PFSK-1 (cell line): ENCODE results near the gene SPOCD1.

Experiments
- FOXP2 ChIP-seq: optimal IDR thresholded peaks from 2 replicates; pipeline ENCODE3; 2011; ENCODE audit warnings: borderline replicate concordance, control low read depth, inconsistent platforms; ENCODE audit not compliant: insufficient read depth; ENCODE audit errors: extremely low read length, extremely low read depth
- POLR2AphosphoS5 ChIP-seq: IDR thresholded peaks from 2 replicates; pipeline ENCODE4 v1.6.1; 2012; ENCODE audit warnings: low read depth, mild to moderate bottlenecking, control low read depth, low read length, moderate library complexity
- REST ChIP-seq, 2 experiments: IDR thresholded peaks; 2 replicates each; pipeline versions ENCODE4 v1.6.1 to v1.8.0; 2011 to 2012; ENCODE audit warnings: low read depth in 2 of 2, low read length in 2 of 2, control low read depth in 1 of 2, inconsistent platforms in 1 of 2, mild to moderate bottlenecking in 1 of 2, moderate library complexity in 1 of 2; ENCODE audit not compliant: insufficient read depth in 1 of 2
- SIN3A ChIP-seq: IDR thresholded peaks from 2 replicates; pipeline ENCODE4 v1.6.1; 2012; ENCODE audit warnings: mild to moderate bottlenecking, low read length, moderate library complexity, borderline replicate concordance; ENCODE audit not compliant: insufficient read depth
- TAF1 ChIP-seq: IDR thresholded peaks from 2 replicates; pipeline ENCODE4 v1.6.1; 2012; ENCODE audit warnings: low read length, control low read depth, borderline replicate concordance; ENCODE audit not compliant: insufficient read depth

The SPOCD1 gene

DNA sequence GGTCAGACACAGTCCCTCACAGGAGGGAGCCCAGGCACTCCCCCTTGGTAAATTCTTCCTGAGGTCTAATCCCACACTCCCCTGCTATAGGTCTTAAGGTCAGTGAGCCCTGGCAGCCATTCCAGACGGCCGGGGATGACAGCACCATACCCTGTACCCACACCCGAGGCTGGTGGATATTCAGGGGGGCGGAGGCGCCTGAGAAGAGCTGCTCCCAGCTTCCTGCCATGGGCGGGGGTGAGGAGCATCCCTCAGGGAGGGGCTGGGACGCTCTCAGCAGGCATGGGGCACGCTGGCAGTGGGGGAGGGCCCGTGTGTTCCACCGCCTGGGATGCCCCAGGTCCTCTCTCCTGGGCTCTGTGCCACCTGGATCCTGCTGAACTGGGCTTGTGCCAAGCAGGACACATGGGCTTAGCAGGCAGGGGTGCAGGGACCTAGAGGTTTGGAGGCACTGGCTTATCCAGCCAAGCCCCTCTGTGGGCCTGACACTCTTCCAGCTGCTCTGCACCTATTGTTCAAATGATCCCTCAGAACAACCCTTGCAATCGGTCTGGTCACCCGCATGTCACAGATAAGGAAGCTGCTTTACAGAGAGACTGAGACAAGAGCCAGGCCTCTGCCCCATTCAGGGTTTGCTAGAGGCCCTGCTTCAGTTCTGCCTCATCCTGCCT lies 46.0 kb downstream of the SPOCD1 start:
- no peak for TF ChIP-seq POLR2AphosphoS5

- TF ChIP-seq TAF1 (no peak), REST (IDR thresholded peaks at IDR 0.05; ENCODE audit: insufficient read depth in 1 of 2, low read depth in 2 of 2, low read length in 2 of 2) (no peak), FOXP2 (no peak), POLR2AphosphoS5 (no peak), SIN3A (no peak)
These were observed 46.7 kb downstream of the SPOCD1 start for GRCh38 chr1:31768939-31769704.

DNA sequence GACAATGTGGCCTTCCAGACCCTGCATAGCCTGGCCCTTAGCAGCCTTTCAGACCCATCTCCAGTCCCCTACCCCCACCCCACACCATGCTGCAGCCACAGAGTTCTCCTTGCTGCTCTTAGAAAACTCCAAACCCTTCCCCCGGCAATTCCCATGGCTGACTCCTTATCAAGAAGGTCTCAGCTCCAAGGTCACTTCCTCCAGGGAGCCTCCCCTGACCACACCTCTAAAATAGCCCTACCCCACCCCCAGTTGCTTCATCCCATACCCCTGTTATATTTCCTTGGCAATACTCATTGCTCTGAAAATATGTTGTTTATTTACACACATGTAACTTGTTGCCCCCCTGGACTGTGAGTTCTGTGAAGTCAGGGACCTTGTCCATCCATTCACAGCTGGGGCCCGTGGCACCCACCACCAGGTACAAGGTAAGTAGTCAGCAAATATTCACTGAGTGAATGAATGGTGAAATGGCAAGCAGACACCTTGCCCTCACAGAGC lies 47.4 kb downstream of the SPOCD1 start:
- TF ChIP-seq SIN3A (no peak), TAF1 (no peak), REST (IDR thresholded peaks at IDR 0.05; ENCODE audit: insufficient read depth in 1 of 2, low read depth in 2 of 2, low read length in 2 of 2) (no peak), POLR2AphosphoS5 (no peak), FOXP2 (no peak)

GRCh38 chr1:31767225-31767624 lies 48.6 kb downstream of the SPOCD1 start:
- no peak for TF ChIP-seq SIN3A

DNA sequence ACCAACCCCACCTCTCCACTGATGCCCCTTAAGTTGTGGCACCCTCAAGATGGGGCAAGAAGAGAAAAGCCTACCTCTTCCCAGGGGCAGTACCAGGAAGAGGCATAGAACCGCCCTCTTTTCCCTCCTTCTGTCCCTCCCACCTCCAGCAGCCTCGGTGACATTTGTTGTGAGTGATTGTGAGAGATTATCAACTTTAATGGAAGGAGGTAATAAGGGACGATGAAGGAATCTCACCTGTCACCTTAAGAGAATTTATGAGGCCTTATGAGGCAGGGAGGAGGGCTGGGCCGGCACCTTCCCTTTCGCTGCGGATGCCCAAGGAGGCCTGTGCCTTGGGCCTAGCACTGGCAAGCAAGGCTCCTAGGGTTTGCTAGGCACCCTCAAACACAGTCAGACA lies 50.3 kb downstream of the SPOCD1 start:
- TF ChIP-seq REST (IDR thresholded peaks at IDR 0.05; ENCODE audit: insufficient read depth in 1 of 2, low read depth in 2 of 2, low read length in 2 of 2) (no peak), TAF1 (no peak), SIN3A (no peak), FOXP2 (no peak), POLR2AphosphoS5 (no peak)

- TF ChIP-seq FOXP2 = no peak
- no peak for TF ChIP-seq POLR2AphosphoS5
- TF ChIP-seq TAF1 = no peak
- no peak for TF ChIP-seq REST (IDR thresholded peaks at IDR 0.05; ENCODE audit: insufficient read depth in 1 of 2, low read depth in 2 of 2, low read length in 2 of 2)
- TF ChIP-seq SIN3A = no peak
These were observed 50.8 kb downstream of the SPOCD1 start for GRCh38 chr1:31765041-31765467.
